Muscle of back (tissue), 11 donors: Measurements from ENCODE around the gene GOLGA3. TPM values are rescaled to one million over a fixed set of nuclear protein-coding genes. Genes with fewer than 3 reads are reported as not detected.
"Not testable (repeated sequence)": the region's sequence is repeated elsewhere in the genome, so short reads cannot be mapped to it uniquely, and the experiment has no call there.

Source experiments
- DNase-seq, 3 donors: peaks; one replicate each; pipeline versions ENCODE4 v3.0.0 to v3.0.0-alpha.2; 2013
- polyA plus RNA-seq, 10 donors: library from polyadenylated mRNA; unstranded; fragments of 120-200 nt; gene quantifications; one replicate each; pipeline ENCODE4 v1.2.1, GENCODE V29; 2013; ENCODE audit not compliant: insufficient read length in 10 of 10

The GOLGA3 gene
- polyA plus RNA-seq, 10 donors: 33.7 to 46.8 (median 43.1) TPM

DNA sequence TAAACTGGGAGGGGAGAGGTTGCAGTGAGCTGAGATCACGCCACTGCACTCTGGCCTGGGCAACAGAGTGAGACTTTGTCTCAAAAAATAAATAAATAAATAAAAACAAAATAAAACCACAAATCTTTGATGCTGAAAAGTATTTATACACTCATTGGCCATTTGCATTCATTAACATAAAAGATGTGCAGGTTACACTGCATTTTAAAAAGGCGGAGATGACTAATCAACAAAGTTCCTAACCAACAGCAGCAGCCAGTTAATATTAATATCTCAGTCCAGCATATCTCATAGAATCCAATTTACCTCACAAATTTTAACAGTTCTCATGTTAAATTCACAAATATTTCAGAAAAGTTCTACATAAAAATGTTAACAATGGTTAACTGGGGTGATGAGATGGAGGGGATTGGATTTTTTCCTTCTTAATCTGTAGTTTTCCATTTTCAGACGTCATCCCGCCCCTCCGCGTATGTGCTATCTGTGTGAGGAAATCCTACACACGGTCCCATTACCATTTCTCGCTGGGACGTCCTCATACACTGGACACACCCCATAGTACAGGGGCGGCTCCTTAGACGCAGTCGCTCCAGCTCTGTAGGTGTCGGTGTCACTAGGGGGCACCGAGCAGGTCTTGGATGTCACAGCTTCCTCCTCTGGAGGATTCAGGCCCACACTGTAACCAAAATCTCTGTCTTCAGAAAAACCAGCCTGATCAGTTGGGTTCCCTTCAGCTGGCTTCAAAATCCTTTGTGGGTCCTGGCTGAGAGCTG is 74.3 kb downstream of the GOLGA3 start:
- no peak for DNase-seq

GRCh38 chr12:132753670-132754069 is 75.0 kb downstream of the GOLGA3 start:
- not testable (repeated sequence) for DNase-seq

DNA sequence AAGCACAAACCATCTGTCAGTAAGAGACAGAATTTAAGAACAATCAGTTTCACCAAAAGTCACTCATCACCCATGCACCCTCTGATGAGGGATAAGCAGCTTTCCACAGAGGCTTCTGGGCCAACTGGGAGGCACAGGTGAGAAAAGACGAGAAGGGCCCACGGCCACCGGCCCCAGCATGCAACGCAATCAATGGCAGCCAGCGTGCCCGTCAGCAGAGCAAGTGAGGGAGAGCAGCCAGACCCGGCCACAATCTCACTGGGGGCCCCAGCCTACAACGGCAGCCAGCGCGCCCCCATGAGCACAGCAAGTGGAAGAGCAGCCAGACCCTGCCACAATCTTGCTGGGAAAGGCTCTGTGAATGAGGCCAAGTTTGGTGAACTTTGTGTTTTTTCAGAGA is 80.3 kb downstream of the GOLGA3 start:
- DNase-seq: no peak

- DNase-seq: no peak
Measured at GRCh38 chr12:132747896-132748295, 80.8 kb downstream of the GOLGA3 start.

GRCh38 chr12:132747395-132747794 is 81.3 kb downstream of the GOLGA3 start:
- DNase-seq: no peak

DNA sequence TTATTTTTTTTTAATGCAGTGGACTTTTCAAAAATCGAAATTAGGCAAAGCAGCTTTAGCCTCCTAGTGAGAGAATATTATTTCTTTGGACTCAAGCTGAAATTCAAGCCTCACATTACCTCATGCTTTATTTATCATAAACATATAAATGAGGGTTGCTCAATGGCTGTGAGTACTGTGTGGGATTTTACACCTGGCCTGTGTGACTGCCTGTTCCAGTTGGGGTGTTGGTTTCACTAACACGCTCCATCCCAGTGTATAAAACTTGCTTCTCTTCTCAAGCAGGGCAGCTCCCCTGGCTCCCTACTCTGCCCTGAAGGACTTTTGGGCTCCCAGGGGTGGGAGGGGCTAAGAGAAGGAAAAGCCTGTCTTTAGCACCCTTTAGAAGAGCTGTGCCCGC is 82.1 kb downstream of the GOLGA3 start:
- no peak for DNase-seq

DNA sequence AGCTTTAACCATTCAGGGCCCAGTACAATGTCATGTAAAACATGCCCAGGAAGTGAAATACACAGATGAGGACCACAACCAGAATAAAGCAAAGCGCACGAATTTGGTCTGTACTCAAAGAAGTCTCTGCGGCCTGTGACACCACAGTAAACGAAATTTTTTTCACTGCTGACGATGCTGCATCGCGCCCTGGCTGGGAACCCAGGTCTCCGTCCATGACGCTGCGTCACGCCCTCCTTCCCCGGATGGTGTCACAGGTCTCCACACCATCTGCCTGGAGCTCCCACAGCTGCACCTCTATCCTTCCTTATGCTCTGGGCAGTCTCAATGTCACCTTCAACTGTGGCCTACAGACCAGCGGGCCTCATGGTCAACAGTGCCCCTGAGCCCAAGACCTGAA is 84.8 kb downstream of the GOLGA3 start:
- no peak for DNase-seq

- DNase-seq: no peak
Measured at GRCh38 chr12:132741620-132742019, 87.0 kb downstream of the GOLGA3 start.

DNA sequence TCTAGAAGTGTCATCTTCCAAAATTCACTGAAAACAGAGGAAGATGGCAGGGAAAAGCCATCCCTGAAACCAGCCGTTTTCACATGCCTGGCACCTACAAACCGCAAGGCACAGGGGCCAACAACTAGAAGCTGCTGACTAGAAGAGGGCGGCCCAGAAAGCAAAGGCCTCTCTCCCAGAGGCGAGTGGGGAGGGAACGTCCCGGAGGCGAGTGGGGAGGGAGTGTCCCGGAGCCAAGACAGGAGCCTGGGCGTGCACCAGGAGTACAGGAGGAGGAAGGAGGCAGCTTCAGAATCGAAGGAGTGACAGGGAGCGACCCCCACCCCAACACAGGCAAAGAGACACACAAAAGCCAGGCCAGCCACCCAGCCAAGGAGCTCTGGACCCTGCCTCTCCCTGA is 88.0 kb downstream of the GOLGA3 start:
- no peak for DNase-seq

DNA sequence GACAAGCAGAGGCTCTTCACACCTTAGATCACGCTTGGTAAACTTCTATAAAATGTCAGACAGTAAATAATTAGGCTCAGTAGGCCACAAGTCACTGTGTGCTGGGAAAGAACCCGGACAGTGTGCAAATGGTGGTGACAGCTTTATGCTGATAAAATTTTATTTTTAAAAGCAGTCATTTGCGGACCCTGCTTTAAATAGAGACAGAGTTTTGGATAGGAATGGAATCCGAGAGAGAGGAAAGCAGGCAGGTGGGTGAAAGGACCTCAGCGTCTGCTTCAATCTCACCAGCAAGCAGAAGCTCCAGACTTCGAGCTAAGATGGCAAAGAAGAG is 88.4 kb downstream of the GOLGA3 start:
- no peak for DNase-seq

DNA sequence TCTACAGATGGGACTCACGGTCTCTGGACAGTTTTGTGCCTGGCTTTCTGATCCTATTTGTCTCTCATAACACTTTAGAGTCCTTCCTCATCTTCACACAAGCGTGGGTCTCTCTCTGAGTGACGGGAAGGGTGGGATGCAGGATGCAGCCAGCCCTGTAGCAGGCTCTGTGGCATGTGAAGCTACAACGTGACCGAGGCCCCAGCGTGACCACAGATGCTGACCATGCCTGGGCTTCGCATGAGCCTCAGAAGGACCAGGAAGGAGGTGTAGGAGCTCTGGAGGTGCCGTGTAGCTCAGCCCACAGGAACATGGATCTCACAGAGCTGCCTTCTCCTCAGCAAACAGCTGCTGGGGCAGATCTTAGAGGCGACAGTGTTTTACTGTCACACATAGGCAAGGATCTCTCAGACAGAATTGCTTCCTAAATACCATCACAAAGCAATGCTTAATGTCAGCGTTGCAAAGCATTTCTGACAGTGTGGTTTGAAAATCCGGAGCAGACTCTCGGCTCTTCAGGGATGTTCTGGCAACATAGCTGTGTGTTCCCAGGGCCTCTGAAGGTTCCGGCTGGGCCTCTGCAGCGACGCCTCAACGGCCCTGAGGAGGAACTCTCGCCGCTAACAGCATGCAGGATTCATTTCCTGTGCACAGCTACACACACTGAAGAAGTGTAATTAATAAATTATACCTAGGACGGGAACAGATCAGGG is 88.9 kb downstream of the GOLGA3 start:
- DNase-seq: no peak

- no peak for DNase-seq
Measured at GRCh38 chr12:132736913-132737312, 91.8 kb downstream of the GOLGA3 start.

GRCh38 chr12:132736378-132736777 is 92.3 kb downstream of the GOLGA3 start:
- no peak for DNase-seq

DNA sequence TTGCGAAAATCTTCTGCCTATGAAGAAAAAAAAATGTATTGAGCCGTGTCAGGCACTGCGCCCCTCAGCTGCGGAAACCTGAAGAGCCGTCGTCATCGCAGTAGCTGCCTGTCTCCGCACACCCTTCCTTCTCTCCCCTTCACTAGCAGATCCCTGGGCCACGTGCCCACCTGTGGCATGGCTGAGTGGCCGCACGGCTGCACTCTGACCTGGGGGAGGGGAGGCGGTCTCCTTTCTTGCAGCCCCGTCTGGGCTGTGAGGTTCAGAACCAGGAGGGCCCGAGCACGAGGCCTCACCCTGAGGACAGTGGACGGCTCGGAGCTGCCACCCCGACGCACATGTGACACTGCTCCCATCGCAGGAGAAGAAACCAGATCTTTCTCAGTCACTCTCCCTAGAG is 93.2 kb downstream of the GOLGA3 start:
- DNase-seq: no peak

DNA sequence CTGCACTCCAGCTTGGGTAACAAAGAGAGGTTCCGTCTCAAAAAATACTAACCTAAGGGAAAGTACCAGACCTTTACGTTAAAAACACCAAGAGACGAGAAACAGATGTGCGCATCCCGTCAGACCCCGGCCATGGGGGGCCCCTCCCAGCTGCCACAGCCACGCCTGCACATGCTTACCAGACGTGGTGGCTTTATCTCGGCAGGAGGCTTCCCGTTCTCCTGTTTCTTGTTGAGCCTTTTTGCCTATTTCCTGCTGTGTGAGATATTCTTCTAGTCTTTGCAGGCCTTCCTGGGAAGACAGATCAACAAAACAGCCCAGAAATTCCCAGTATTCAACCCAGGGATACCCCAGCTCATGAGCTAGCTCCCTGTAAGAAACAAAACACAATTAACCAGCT is 94.5 kb downstream of the GOLGA3 start:
- no peak for DNase-seq

DNA sequence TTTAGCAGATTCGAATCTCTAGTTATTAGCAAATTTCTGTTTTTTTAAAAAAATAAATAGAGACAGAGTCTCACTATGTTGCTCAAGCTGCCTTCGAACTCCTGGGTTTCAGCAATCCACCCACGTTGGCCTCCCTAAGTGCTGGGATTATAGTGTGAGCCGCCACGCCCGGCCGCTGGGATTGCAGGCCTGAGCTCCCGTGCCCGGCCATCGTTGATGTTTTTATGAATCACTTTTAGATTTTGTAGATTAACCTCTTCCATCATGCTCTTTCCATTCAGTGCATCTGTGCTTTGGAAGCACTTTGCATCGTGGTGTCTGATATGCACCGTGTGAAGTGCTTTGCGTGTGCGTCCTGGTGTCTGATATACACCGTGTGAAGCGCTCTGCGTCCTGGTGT is 97.1 kb downstream of the GOLGA3 start:
- DNase-seq: no peak

- DNase-seq: no peak
Measured at GRCh38 chr12:132730353-132730752, 98.3 kb downstream of the GOLGA3 start.

DNA sequence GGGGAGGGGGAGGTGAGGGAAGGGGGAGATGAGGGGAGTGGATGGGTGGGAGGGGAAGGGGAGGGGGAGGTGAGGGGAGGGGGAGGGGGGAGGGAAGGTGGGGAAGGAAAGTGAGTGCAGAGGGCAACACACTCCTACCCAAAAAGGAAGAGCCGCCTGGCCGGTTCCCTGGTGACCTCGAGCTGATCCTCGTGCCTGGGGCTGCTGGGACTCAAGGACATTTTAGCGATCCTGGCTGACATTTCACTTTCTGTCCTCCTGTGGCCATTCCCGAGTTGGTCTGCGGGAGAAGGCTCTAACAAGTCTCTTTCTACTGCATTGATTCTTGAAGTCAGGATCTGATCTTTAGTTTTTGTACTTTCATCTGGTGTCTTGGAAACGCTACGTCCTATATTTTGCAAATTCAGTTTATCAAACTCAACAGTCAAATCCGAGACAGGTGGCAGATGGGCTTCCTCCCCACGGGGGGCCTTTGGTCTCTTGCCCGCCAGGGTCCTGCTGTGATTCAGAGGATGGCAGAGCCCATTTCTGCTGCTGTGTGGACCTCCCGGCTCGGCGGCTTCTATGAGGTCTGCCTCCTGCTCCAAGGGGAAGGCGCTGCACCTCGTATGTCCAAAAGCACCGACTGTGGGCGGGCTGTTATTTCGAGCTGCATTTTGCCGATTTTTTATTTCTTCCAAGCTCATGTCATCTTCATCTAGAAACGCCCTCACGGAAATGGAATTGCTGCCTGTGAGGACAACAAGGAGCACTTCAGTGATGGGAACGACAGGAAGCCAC is 98.9 kb downstream of the GOLGA3 start:
- DNase-seq: no peak

DNA sequence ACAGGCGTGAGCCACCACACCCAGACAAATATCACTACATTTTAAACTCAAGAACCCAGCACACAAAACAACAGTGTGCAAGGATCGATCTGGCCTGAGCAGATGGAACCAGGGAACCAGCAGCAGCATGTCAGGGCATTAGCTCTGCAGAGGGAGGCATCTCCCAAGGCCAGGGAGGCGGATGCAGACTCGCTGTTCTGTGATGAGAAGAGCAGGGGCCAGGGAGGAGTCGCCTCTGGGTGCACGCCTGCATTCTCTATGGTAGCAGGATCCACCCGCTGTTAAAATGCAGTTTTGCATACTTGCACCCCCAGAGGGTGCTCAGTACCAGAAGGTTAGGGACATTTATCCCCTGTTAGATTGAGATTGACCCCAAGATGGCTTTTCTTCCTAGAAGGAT is 100.2 kb downstream of the GOLGA3 start:
- no peak for DNase-seq

DNA sequence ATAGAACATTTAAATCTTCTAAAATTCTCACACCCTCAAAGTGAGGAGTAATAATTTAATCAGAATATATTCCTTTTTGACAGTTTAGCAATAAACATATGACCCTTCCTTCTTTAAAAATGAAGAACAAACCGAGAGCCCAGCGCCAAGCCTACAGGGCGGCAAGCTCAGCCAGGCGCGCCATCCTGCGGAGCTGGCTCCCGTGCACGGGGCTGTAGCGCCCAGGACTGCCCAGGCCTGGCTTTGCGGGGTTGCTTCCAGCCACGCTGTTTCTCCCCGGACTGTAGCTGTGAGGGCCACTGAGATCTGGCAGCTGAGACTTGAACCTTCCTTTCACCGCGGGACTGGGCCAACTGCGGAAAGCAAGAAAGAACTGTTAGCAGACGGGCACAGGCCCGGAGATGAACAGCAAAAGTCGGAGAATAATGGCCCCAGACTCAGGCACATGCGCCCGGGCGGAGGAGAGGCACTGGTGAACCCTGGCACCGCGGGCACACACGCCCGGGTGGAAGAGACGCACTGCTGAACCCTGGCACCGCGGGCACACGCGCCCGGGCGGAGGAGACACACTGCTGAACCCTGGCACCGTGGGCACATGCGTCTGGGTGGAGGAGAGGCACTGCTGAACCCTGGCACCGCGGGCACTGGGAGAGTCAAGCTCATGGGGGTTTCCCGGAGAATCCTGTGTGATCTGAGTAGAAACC is 101.4 kb downstream of the GOLGA3 start:
- no peak for DNase-seq

DNA sequence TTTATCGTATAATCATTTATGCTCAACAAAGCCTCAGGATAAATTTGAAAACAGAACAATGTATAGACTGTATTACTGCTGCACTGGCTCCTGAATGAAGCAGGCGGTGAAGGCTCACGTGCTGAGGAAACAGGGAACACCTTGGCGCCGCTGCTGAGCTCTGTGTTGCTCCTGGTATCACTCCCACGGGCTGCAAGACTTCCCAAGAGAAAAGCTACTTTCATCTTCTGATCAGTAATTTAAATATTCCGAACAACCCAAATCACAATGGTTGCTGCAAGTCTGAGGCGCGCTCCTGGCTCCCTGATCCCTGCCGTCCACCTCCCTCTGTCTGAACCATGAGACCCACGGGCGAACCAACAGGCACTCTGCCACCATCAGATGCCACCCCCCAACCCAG is 102.3 kb downstream of the GOLGA3 start:
- no peak for DNase-seq
